ENCODE results near the gene SMIM14. TPM values are rescaled to one million over a fixed set of nuclear protein-coding genes. Genes with fewer than 3 reads are reported as not detected.
"Not testable (repeated sequence)": the region's sequence is repeated elsewhere in the genome, so short reads cannot be mapped to it uniquely, and the experiment has no call there.

The SMIM14 gene
- total RNA-seq, 1 donor from 2014 or later: 15.7 TPM

GRCh38 chr4:39543034-39543433 is 95.6 kb downstream of the SMIM14 start:
- no peak overlapping the region for H3K27ac ChIP-seq (ENCODE audit: low read depth, low read length)
- no peaks in the 10 kb centered on the region for H3K9me3 ChIP-seq (ENCODE audit: control insufficient read depth in 3 of 3, low read length in 3 of 3)
- H3K4me1 ChIP-seq (ENCODE audit: control insufficient read depth in 3 of 3, insufficient read depth in 3 of 3, low read length in 3 of 3): no peaks in the 10 kb centered on the region
- H3K27me3 ChIP-seq (ENCODE audit: control insufficient read depth in 3 of 3, insufficient read depth in 3 of 3, low read length in 3 of 3): no peaks in the 10 kb centered on the region
- no peak overlapping the region for H3K9ac ChIP-seq (ENCODE audit: low read depth in 1 of 3, low read length in 3 of 3)
- H3K4me3 ChIP-seq (ENCODE audit: low read length in 3 of 3): no peak overlapping the region
- peaks cover 0 to 2% (median 0%) of the 10 kb centered on the region in 3 donors for H3K36me3 ChIP-seq (ENCODE audit: control insufficient read depth in 3 of 3, insufficient read depth in 3 of 3, low read length in 3 of 3)

GRCh38 chr4:39542611-39543012 is 96.1 kb downstream of the SMIM14 start:
- Histone ChIP-seq H3K27ac (ENCODE audit: low read depth, low read length) (no peak overlapping the region), H3K4me3 (ENCODE audit: low read length in 3 of 3) (no peak overlapping the region), H3K36me3 (ENCODE audit: control insufficient read depth in 3 of 3, insufficient read depth in 3 of 3, low read length in 3 of 3) (peaks cover 0 to 2% (median 0%) of the 10 kb centered on the region in 3 donors), H3K27me3 (ENCODE audit: control insufficient read depth in 3 of 3, insufficient read depth in 3 of 3, low read length in 3 of 3) (no peaks in the 10 kb centered on the region), H3K4me1 (ENCODE audit: control insufficient read depth in 3 of 3, insufficient read depth in 3 of 3, low read length in 3 of 3) (no peaks in the 10 kb centered on the region), H3K9me3 (ENCODE audit: control insufficient read depth in 3 of 3, low read length in 3 of 3) (no peaks in the 10 kb centered on the region), H3K9ac (ENCODE audit: low read depth in 1 of 3, low read length in 3 of 3) (no peak overlapping the region)

GRCh38 chr4:39541987-39542610 is 96.6 kb downstream of the SMIM14 start:
- H3K9me3 ChIP-seq (ENCODE audit: control insufficient read depth in 3 of 3, low read length in 3 of 3): no peaks in the 10 kb centered on the region
- H3K27ac ChIP-seq (ENCODE audit: low read depth, low read length): no peak overlapping the region
- H3K27me3 ChIP-seq (ENCODE audit: control insufficient read depth in 3 of 3, insufficient read depth in 3 of 3, low read length in 3 of 3): no peaks in the 10 kb centered on the region
- H3K36me3 ChIP-seq (ENCODE audit: control insufficient read depth in 3 of 3, insufficient read depth in 3 of 3, low read length in 3 of 3): peaks cover 0 to 2% (median 0%) of the 10 kb centered on the region in 3 donors
- no peak overlapping the region for H3K9ac ChIP-seq (ENCODE audit: low read depth in 1 of 3, low read length in 3 of 3)
- no peak overlapping the region for H3K4me3 ChIP-seq (ENCODE audit: low read length in 3 of 3)
- H3K4me1 ChIP-seq (ENCODE audit: control insufficient read depth in 3 of 3, insufficient read depth in 3 of 3, low read length in 3 of 3): no peaks in the 10 kb centered on the region

GRCh38 chr4:39539089-39539611 is 99.5 kb downstream of the SMIM14 start:
- Histone ChIP-seq H3K4me3 (ENCODE audit: low read length in 3 of 3) (no peak overlapping the region), H3K9me3 (ENCODE audit: control insufficient read depth in 3 of 3, low read length in 3 of 3) (no peaks in the 10 kb centered on the region), H3K36me3 (ENCODE audit: control insufficient read depth in 3 of 3, insufficient read depth in 3 of 3, low read length in 3 of 3) (peaks cover 0 to 6% (median 2%) of the 10 kb centered on the region in 3 donors), H3K4me1 (ENCODE audit: control insufficient read depth in 3 of 3, insufficient read depth in 3 of 3, low read length in 3 of 3) (no peaks in the 10 kb centered on the region), H3K27me3 (ENCODE audit: control insufficient read depth in 3 of 3, insufficient read depth in 3 of 3, low read length in 3 of 3) (no peaks in the 10 kb centered on the region), H3K27ac (ENCODE audit: low read depth, low read length) (no peak overlapping the region), H3K9ac (ENCODE audit: low read depth in 1 of 3, low read length in 3 of 3) (no peak overlapping the region)

- no peaks in the 10 kb centered on the region for H3K27me3 ChIP-seq (ENCODE audit: control insufficient read depth in 3 of 3, insufficient read depth in 3 of 3, low read length in 3 of 3)
- H3K9me3 ChIP-seq (ENCODE audit: control insufficient read depth in 3 of 3, low read length in 3 of 3): no peaks in the 10 kb centered on the region
- no peak overlapping the region for H3K27ac ChIP-seq (ENCODE audit: low read depth, low read length)
- H3K36me3 ChIP-seq (ENCODE audit: control insufficient read depth in 3 of 3, insufficient read depth in 3 of 3, low read length in 3 of 3): peaks cover 0 to 13% (median 9%) of the 10 kb centered on the region in 3 donors
- no peak overlapping the region for H3K9ac ChIP-seq (ENCODE audit: low read depth in 1 of 3, low read length in 3 of 3)
- H3K4me3 ChIP-seq (ENCODE audit: low read length in 3 of 3): no peak overlapping the region
- H3K4me1 ChIP-seq (ENCODE audit: control insufficient read depth in 3 of 3, insufficient read depth in 3 of 3, low read length in 3 of 3): peaks cover 1 to 6% (median 3%) of the 10 kb centered on the region in 3 donors
Measured at GRCh38 chr4:39533541-39533940, 105.1 kb downstream of the SMIM14 start.

GRCh38 chr4:39532237-39532636 is 106.4 kb downstream of the SMIM14 start:
- not testable (repeated sequence) for H3K27ac ChIP-seq (ENCODE audit: low read depth, low read length); H3K9ac ChIP-seq (ENCODE audit: low read depth in 1 of 3, low read length in 3 of 3); H3K9me3 ChIP-seq (ENCODE audit: control insufficient read depth in 3 of 3, low read length in 3 of 3); H3K4me3 ChIP-seq (ENCODE audit: low read length in 3 of 3); H3K27me3 ChIP-seq (ENCODE audit: control insufficient read depth in 3 of 3, insufficient read depth in 3 of 3, low read length in 3 of 3)
- Histone ChIP-seq H3K36me3 (ENCODE audit: control insufficient read depth in 3 of 3, insufficient read depth in 3 of 3, low read length in 3 of 3) (peaks cover 0 to 13% (median 9%) of the 10 kb centered on the region in 3 donors), H3K4me1 (ENCODE audit: control insufficient read depth in 3 of 3, insufficient read depth in 3 of 3, low read length in 3 of 3) (peaks cover 3 to 12% (median 7%) of the 10 kb centered on the region in 3 donors)

- H3K4me3 ChIP-seq (ENCODE audit: low read length in 3 of 3): no peak overlapping the region
- H3K9ac ChIP-seq (ENCODE audit: low read depth in 1 of 3, low read length in 3 of 3): no peak overlapping the region
- H3K9me3 ChIP-seq (ENCODE audit: control insufficient read depth in 3 of 3, low read length in 3 of 3): no peaks in the 10 kb centered on the region
- no peak overlapping the region for H3K27ac ChIP-seq (ENCODE audit: low read depth, low read length)
- H3K36me3 ChIP-seq (ENCODE audit: control insufficient read depth in 3 of 3, insufficient read depth in 3 of 3, low read length in 3 of 3): peaks cover 0 to 13% (median 5%) of the 10 kb centered on the region in 3 donors
- peaks cover 14 to 21% (median 15%) of the 10 kb centered on the region in 3 donors for H3K4me1 ChIP-seq (ENCODE audit: control insufficient read depth in 3 of 3, insufficient read depth in 3 of 3, low read length in 3 of 3)
- no peaks in the 10 kb centered on the region for H3K27me3 ChIP-seq (ENCODE audit: control insufficient read depth in 3 of 3, insufficient read depth in 3 of 3, low read length in 3 of 3)
Measured at GRCh38 chr4:39530682-39531081, 108.0 kb downstream of the SMIM14 start.

- H3K9me3 ChIP-seq (ENCODE audit: control insufficient read depth in 3 of 3, low read length in 3 of 3): no peaks in the 10 kb centered on the region
- no peak overlapping the region for H3K9ac ChIP-seq (ENCODE audit: low read depth in 1 of 3, low read length in 3 of 3)
- H3K4me3 ChIP-seq (ENCODE audit: low read length in 3 of 3): no peak overlapping the region
- no peak overlapping the region for H3K27ac ChIP-seq (ENCODE audit: low read depth, low read length)
- H3K27me3 ChIP-seq (ENCODE audit: control insufficient read depth in 3 of 3, insufficient read depth in 3 of 3, low read length in 3 of 3): no peaks in the 10 kb centered on the region
- peaks cover 0 to 13% (median 7%) of the 10 kb centered on the region in 3 donors for H3K36me3 ChIP-seq (ENCODE audit: control insufficient read depth in 3 of 3, insufficient read depth in 3 of 3, low read length in 3 of 3)
- peaks cover 14 to 21% (median 15%) of the 10 kb centered on the region in 3 donors for H3K4me1 ChIP-seq (ENCODE audit: control insufficient read depth in 3 of 3, insufficient read depth in 3 of 3, low read length in 3 of 3)
Measured at GRCh38 chr4:39529534-39529933, 109.1 kb downstream of the SMIM14 start.

GRCh38 chr4:39528061-39528465 is 110.6 kb downstream of the SMIM14 start:
- Histone ChIP-seq H3K27ac (ENCODE audit: low read depth, low read length) (peak overlapping the region; percentile 90), H3K9ac (ENCODE audit: low read depth in 1 of 3, low read length in 3 of 3) (peak overlapping the region; percentile 83 to 94 (median 90)), H3K4me3 (ENCODE audit: low read length in 3 of 3) (peak overlapping the region; percentile 93 to 98 (median 98)), H3K4me1 (ENCODE audit: control insufficient read depth in 3 of 3, insufficient read depth in 3 of 3, low read length in 3 of 3) (peaks cover 14 to 21% (median 15%) of the 10 kb centered on the region in 3 donors), H3K36me3 (ENCODE audit: control insufficient read depth in 3 of 3, insufficient read depth in 3 of 3, low read length in 3 of 3) (peaks cover 0 to 10% (median 7%) of the 10 kb centered on the region in 3 donors), H3K27me3 (ENCODE audit: control insufficient read depth in 3 of 3, insufficient read depth in 3 of 3, low read length in 3 of 3) (no peaks in the 10 kb centered on the region), H3K9me3 (ENCODE audit: control insufficient read depth in 3 of 3, low read length in 3 of 3) (no peaks in the 10 kb centered on the region)

- Histone ChIP-seq H3K4me3 (ENCODE audit: low read length in 3 of 3) (peak within 1 kb of the TSS; percentile 93 to 98 (median 98)), H3K27ac (ENCODE audit: low read depth, low read length) (peak within 1 kb of the TSS; percentile 90), H3K9ac (ENCODE audit: low read depth in 1 of 3, low read length in 3 of 3) (peak within 1 kb of the TSS; percentile 86 to 94 (median 90)), H3K27me3 (ENCODE audit: control insufficient read depth in 3 of 3, insufficient read depth in 3 of 3, low read length in 3 of 3) (no peaks in the 10 kb centered on the region), H3K36me3 (ENCODE audit: control insufficient read depth in 3 of 3, insufficient read depth in 3 of 3, low read length in 3 of 3) (peaks cover 0 to 7% (median 6%) of the 10 kb centered on the region in 3 donors), H3K9me3 (ENCODE audit: control insufficient read depth in 3 of 3, low read length in 3 of 3) (no peaks in the 10 kb centered on the region), H3K4me1 (ENCODE audit: control insufficient read depth in 3 of 3, insufficient read depth in 3 of 3, low read length in 3 of 3) (peaks cover 14 to 21% (median 15%) of the 10 kb centered on the region in 3 donors)
Measured at GRCh38 chr4:39527296-39528060, 111.2 kb downstream of the SMIM14 start, which contains the start of gene UGDH. Gene UGDH (minus strand): TSS chr4:39527439. CDS start chr4:39521512, 5,927 bp downstream.
